Cardiac fibroblast (primary cell): ENCODE results near the gene R3HDM4.

Experiments
- DNase-seq, 2 donors: peaks; one replicate each; pipeline versions ENCODE4 v3.0.0 to v3.0.0-alpha.2; 2010; ENCODE audit warnings: low read depth in 2 of 2
- H3K4me3 ChIP-seq, 2 donors: replicated peaks in 1 of 2; 1 replicate in 1 of 2; 2 replicates in 1 of 2; pipeline ENCODE4 v1.5.1; 2011; ENCODE audit warnings: low read depth in 2 of 2, low read length in 2 of 2, mild to moderate bottlenecking in 2 of 2, moderate library complexity in 1 of 2
- CTCF ChIP-seq: IDR thresholded peaks from one replicate; pipeline ENCODE4 v1.5.1; 2011; ENCODE audit warnings: low read depth, mild to moderate bottlenecking, low read length, inconsistent platforms

R3HDM4 gene

GRCh38 chr19:890831-891230, 22.2 kb downstream of the R3HDM4 start:
- TF ChIP-seq CTCF, result no peak
- no peak for DNase-seq
- no peak overlapping the region for H3K4me3 ChIP-seq

- no peak for TF ChIP-seq CTCF
- DNase-seq, result no peak
- no peak overlapping the region for H3K4me3 ChIP-seq
Observed at GRCh38 chr19:889662-890295, 23.2 kb downstream of the R3HDM4 start.

GRCh38 chr19:888581-889385, 24.2 kb downstream of the R3HDM4 start:
- no peak for TF ChIP-seq CTCF
- no peak for DNase-seq
- H3K4me3 ChIP-seq, result no peak overlapping the region

- TF ChIP-seq CTCF, result no peak
- DNase-seq, result no peak
- H3K4me3 ChIP-seq, result no peak overlapping the region
Observed at GRCh38 chr19:887599-887998, 25.4 kb downstream of the R3HDM4 start.

- DNase-seq, result peak; percentile 52 to 63
- no peak overlapping the region for H3K4me3 ChIP-seq
- TF ChIP-seq CTCF, result no peak
Observed at GRCh38 chr19:887072-887471, 25.9 kb downstream of the R3HDM4 start.

- no peak for TF ChIP-seq CTCF
- DNase-seq, result no peak
- H3K4me3 ChIP-seq, result no peak overlapping the region
Observed at GRCh38 chr19:885536-886224, 27.3 kb downstream of the R3HDM4 start.
